ENCODE measurements around the gene CELF6.

DNA sequence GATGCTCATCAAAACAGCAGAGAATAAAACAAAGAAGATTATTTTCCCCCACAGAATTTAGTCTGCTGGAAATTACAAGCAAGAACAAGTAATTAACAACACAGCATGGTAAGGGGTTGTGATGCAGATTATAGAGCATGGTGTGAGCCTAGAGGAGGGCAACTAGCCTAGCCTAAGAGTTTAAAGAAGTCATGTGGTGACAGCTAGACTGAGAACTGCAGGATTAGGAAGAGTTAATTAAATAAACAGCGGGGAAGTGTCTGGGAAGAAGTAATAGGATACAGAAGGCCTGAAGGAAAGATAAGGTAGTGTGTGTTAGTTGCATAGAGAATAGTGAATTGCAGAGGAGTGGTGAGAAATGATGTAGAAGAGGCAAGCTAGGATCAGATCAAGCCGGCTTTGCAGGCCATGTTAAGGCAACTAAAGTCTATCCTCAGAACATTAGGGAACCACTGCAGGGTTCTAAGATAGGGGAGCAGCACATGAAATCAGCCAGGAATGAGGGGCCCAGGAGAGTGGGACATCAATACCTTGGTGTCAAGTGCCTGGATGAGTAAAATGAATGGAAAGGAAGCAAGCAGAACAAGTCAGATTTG, 77.1 kb downstream of the CELF6 start:
- TF ChIP-seq POLR2AphosphoS5 (IDR thresholded peaks at IDR 0.05) (no peak), CTCF (IDR thresholded peaks at IDR 0.05) (no peak), POLR2A (IDR thresholded peaks at IDR 0.05) (no peak), EP300 (IDR thresholded peaks at IDR 0.05) (no peak)

Data from suprapubic skin (tissue), 4 donors.